Activated T-cell treated with anti-CD3 and anti-CD28 coated beads, Interleukin-2, amount 50 U/mL, for 24 hours (primary cell): ENCODE results near the gene PRSS2.
"Not testable (repeated sequence)": the region's sequence is repeated elsewhere in the genome, so short reads cannot be mapped to it uniquely, and the experiment has no call there.

Experiments
- DNase-seq: peaks from one replicate; pipeline ENCODE4 v3.0.0-alpha.2; 2020
- H3K27ac Mint-ChIP-seq: 2 replicates; pipeline ENCODE4 v1.8.0; 2020; ENCODE audit warnings: mild to moderate bottlenecking, mixed read lengths
- H3K27me3 Mint-ChIP-seq: 2 replicates; pipeline ENCODE4 v1.8.0; 2020; ENCODE audit warnings: mixed read lengths
- H3K36me3 Mint-ChIP-seq: 2 replicates; pipeline ENCODE4 v1.8.0; 2020; ENCODE audit warnings: low read depth, mixed read lengths
- H3K4me1 Mint-ChIP-seq: 2 replicates; pipeline ENCODE4 v1.8.0; 2020; ENCODE audit warnings: low read depth, mixed read lengths
- H3K4me3 Mint-ChIP-seq: 2 replicates; pipeline ENCODE4 v1.8.0; 2020; ENCODE audit warnings: mild to moderate bottlenecking, moderate library complexity, mixed read lengths
- H3K9me3 Mint-ChIP-seq: 2 replicates; pipeline ENCODE4 v1.8.0; 2020; ENCODE audit warnings: mixed read lengths

Gene PRSS2

DNA sequence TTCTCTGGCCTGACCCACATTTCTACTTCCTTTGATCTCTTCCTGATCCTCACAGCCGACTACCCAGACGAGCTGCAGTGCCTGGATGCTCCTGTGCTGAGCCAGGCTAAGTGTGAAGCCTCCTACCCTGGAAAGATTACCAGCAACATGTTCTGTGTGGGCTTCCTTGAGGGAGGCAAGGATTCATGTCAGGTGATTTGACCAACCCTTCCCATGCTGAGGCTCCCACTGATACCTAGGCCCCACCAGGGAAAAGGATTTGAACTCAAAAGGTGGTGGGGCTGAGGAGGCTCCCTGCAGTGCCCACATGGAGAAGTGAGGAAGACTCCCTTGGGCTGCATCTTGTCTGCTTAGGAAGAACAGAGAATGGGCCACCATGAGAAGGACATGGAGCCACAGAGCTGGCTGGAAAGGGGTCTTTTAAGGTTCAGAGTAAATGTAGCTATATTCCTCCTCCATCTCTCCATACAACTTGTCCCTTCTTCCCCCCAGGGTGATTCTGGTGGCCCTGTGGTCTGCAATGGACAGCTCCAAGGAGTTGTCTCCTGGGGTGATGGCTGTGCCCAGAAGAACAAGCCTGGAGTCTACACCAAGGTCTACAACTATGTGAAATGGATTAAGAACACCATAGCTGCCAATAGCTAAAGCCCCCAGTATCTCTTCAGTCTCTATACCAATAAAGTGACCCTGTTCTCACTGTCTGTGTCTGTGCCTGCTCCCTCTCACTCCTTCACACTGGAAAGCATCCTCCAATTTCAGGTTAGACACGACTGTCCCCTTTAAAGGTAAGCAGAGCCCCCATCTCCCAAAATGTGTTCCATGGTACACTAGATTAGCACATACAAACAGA is 18.2 kb upstream of the PRSS2 start:
- no peak for DNase-seq
- no peaks in the 10 kb centered on the region for H3K27me3 Mint-ChIP-seq
- no peaks in the 10 kb centered on the region for H3K36me3 Mint-ChIP-seq
- no peak overlapping the region for H3K27ac Mint-ChIP-seq
- no peaks in the 10 kb centered on the region for H3K9me3 Mint-ChIP-seq
- no peak overlapping the region for H3K4me3 Mint-ChIP-seq
- H3K4me1 Mint-ChIP-seq: no peaks in the 10 kb centered on the region

DNA sequence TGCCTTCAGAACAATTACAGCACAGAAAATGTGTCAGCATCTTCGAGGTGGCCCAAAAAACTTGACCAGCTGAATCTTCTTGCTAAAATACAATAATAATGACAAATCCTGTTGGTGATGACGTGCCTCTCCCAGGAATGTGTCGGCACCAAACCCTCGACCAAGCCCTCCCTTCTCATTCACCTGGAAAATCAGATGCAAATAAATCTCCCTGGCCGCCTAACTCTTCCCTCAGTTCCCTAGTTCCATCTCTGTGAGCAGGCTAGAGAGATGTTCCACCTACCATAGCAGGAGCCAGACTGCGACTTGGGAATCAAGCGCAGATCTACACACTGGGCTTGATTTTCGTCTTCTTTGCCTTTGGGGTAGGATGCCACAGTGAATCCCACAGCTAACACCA is 17.4 kb upstream of the PRSS2 start:
- DNase-seq: no peak
- H3K27ac Mint-ChIP-seq: no peak overlapping the region
- H3K4me3 Mint-ChIP-seq: no peak overlapping the region
- H3K4me1 Mint-ChIP-seq: no peaks in the 10 kb centered on the region
- no peaks in the 10 kb centered on the region for H3K27me3 Mint-ChIP-seq
- H3K36me3 Mint-ChIP-seq: no peaks in the 10 kb centered on the region
- no peaks in the 10 kb centered on the region for H3K9me3 Mint-ChIP-seq

GRCh38 chr7:142753925-142754491 is 16.8 kb upstream of the PRSS2 start:
- not testable (repeated sequence) for H3K36me3 Mint-ChIP-seq, H3K9me3 Mint-ChIP-seq, H3K4me1 Mint-ChIP-seq, H3K27ac Mint-ChIP-seq, H3K27me3 Mint-ChIP-seq, DNase-seq, H3K4me3 Mint-ChIP-seq

DNA sequence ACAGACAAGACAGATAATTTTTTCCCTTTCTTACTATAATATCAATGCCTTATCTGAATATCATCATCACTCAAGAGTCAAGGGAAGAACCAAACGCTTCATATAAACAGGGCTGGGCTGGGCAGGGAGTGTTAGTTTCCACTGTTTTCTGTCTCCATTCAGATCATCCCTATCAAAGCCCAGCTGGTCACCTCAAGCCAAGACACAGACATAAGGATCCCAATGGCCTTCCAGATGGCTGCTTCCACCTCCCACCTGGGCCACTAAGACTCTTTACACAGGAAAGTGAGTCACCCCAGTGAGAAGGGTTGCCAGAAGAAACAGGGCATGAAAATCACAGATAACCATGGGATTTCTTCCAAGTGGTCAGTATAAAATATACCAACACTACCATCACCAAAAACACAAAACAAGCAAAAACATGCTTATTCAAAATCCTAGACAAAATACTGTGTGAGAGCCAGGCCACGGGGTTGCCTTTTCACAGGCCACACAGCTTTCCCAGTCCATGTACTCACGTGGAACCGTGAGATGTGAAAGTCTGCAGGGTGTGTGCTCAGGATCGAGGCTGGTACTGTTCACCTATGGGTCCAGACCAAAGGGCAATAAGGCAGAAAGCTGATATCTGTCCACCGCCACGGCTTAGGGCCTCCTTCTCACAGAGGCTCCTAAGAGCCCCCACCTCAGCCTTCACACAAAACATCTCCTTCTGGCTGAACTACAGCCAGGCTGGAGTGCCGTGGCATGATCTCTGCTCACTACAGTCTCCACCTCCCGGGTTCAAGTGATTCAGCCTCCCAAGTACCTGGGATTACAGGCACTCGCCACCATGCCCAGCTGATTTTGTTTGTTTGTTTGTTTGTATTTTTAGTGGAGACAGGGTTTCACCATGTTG is 15.8 kb upstream of the PRSS2 start:
- Mint-ChIP-seq H3K27ac (no peak overlapping the region), H3K36me3 (no peaks in the 10 kb centered on the region)

GRCh38 chr7:142758312-142758711 is 12.5 kb upstream of the PRSS2 start:
- H3K36me3 Mint-ChIP-seq, H3K9me3 Mint-ChIP-seq, H3K27ac Mint-ChIP-seq, H3K27me3 Mint-ChIP-seq, H3K4me1 Mint-ChIP-seq, DNase-seq, H3K4me3 Mint-ChIP-seq: not testable (repeated sequence)

More for the DNA sequence above, 15.8 kb upstream of the PRSS2 start:
- no peaks in the 10 kb centered on the region for H3K9me3 Mint-ChIP-seq
- no peaks in the 10 kb centered on the region for H3K27me3 Mint-ChIP-seq
- H3K4me1 Mint-ChIP-seq: no peaks in the 10 kb centered on the region
- DNase-seq: no peak
- no peak overlapping the region for H3K4me3 Mint-ChIP-seq

- H3K36me3 Mint-ChIP-seq: no peaks in the 10 kb centered on the region
- H3K9me3 Mint-ChIP-seq: no peaks in the 10 kb centered on the region
- no peak overlapping the region for H3K4me3 Mint-ChIP-seq
- H3K27ac Mint-ChIP-seq: no peak overlapping the region
- H3K27me3 Mint-ChIP-seq: no peaks in the 10 kb centered on the region
- no peak for DNase-seq
- H3K4me1 Mint-ChIP-seq: no peaks in the 10 kb centered on the region
These were observed 11.3 kb upstream of the PRSS2 start for GRCh38 chr7:142759433-142759832.

DNA sequence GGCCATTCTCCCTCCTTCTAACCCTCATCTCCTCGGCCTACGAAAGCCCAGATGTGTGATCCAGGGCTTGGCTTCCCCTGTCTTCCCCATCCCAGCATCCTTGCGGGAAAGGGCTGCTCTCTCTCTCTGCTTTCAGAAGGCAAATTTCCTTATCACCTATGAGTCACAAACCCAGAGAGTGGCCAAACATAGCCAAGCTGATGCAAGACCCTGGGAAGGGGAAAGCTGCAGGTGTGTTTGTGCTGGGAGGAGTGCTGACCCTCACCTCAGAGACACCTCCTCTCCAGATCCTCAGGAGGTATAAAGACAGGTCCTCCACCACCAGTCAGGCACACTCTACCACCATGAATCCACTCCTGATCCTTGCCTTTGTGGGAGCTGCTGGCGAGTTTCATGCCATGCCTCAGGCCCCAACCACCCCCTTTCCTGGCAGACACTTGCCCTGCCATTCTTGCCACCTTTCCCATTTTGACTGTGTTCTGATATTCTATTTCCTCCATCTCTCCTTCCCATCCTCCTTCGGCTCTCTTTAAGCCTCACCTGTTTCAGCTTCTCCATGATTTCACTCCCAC is 10.6 kb upstream of the PRSS2 start:
- no peak for DNase-seq
- no peaks in the 10 kb centered on the region for H3K27me3 Mint-ChIP-seq
- no peak overlapping the region for H3K27ac Mint-ChIP-seq
- H3K4me1 Mint-ChIP-seq: no peaks in the 10 kb centered on the region
- H3K9me3 Mint-ChIP-seq: no peaks in the 10 kb centered on the region
- H3K36me3 Mint-ChIP-seq: no peaks in the 10 kb centered on the region
- H3K4me3 Mint-ChIP-seq: no peak overlapping the region

DNA sequence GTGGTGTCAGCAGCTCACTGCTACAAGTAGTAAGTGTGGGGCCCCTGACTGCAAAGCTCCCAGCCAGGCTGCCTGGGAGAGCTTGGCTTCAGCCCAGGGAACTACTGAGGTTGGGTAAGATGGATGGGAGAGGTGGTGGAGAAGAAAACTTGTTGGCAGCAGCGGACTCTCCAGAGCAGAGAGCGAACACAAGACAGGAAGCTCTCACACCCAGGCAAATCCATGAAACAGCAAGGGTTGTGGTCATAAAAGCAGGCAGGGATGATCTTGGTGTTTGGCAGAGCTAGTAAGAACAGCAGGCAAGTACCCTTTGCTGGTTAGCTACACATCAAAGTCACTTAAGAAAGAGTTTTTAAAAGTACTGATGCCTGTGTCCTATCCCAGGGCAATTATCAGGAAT is 9.2 kb upstream of the PRSS2 start:
- H3K4me1 Mint-ChIP-seq, H3K27me3 Mint-ChIP-seq, H3K27ac Mint-ChIP-seq, DNase-seq, H3K9me3 Mint-ChIP-seq, H3K4me3 Mint-ChIP-seq, H3K36me3 Mint-ChIP-seq: not testable (repeated sequence)

DNA sequence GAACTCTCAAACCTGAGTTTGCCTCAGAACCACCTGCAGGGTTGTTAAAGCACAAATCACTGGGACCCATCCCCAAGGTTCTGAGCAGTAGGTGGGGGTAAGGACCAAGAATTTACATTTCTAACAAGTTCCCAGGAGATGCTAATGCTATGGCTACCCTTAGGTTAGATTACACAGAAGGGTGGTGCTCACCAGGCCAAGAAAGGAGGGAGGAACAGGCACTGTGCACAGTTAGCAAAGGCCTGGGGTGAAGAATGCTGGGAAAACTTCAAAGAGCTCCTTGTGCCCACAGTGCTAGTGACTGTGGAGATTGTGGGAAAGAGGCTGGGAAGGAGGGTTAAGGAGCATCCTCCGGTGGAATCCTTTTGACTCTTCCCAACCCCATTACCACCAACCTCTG is 8.7 kb upstream of the PRSS2 start:
- H3K4me3 Mint-ChIP-seq: no peak overlapping the region

DNA sequence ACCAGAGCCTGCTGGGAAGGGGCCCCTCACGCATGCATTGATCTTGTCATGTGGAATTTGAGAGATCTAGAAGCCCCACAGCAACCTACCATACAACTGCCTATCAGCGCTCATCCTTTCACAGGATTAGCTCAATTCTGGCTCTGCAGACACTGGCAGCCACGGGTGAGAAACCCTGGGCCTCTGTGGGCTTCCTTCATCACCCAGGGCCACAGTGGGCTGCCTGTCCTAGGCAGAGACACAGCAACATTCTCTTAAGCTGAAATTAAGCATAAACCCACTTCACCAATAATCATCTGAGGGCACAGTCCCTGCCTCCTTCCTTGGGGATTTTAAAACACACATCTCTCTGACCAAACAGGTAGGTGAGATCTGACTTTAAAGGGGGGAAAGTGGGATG is 3.3 kb upstream of the PRSS2 start:
- Mint-ChIP-seq H3K36me3 (no peaks in the 10 kb centered on the region), H3K4me1 (peaks cover 3% of the 10 kb centered on the region), H3K4me3 (no peak overlapping the region), H3K9me3 (no peaks in the 10 kb centered on the region), H3K27me3 (no peaks in the 10 kb centered on the region), H3K27ac (no peak overlapping the region)
- no peak for DNase-seq

More for the DNA sequence above, 8.7 kb upstream of the PRSS2 start:
- H3K9me3 Mint-ChIP-seq: no peaks in the 10 kb centered on the region
- H3K4me1 Mint-ChIP-seq: no peaks in the 10 kb centered on the region
- no peak overlapping the region for H3K27ac Mint-ChIP-seq
- H3K27me3 Mint-ChIP-seq: no peaks in the 10 kb centered on the region
- H3K36me3 Mint-ChIP-seq: no peaks in the 10 kb centered on the region
- DNase-seq: no peak

GRCh38 chr7:142767861-142768260 is 2.9 kb upstream of the PRSS2 start:
- DNase-seq: no peak
- H3K36me3 Mint-ChIP-seq: no peaks in the 10 kb centered on the region
- no peaks in the 10 kb centered on the region for H3K27me3 Mint-ChIP-seq
- peaks cover 3% of the 10 kb centered on the region for H3K4me1 Mint-ChIP-seq
- no peak overlapping the region for H3K27ac Mint-ChIP-seq
- no peak overlapping the region for H3K4me3 Mint-ChIP-seq
- no peaks in the 10 kb centered on the region for H3K9me3 Mint-ChIP-seq

DNA sequence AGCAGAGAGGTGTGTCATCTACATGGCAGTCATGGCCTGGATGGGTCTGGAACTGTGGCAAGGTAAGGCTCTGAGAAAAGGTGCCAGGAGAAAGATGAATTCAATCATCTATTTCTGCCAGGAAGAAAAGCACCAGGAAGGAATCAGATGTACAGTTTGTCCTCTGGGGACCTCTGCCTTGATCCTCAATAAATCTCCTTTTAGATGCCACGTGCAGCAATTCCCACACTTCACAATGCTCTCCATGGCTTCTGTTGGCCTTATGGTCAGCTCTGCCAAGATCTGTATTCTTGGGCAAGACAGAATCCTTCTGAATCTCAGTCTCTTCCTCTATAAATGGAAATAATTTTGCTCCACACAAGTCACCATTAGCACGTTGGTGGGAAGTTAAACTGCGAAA is 1.9 kb upstream of the PRSS2 start:
- not testable (repeated sequence) for H3K27ac Mint-ChIP-seq, H3K4me1 Mint-ChIP-seq, H3K9me3 Mint-ChIP-seq, H3K27me3 Mint-ChIP-seq, H3K36me3 Mint-ChIP-seq, H3K4me3 Mint-ChIP-seq, DNase-seq

DNA sequence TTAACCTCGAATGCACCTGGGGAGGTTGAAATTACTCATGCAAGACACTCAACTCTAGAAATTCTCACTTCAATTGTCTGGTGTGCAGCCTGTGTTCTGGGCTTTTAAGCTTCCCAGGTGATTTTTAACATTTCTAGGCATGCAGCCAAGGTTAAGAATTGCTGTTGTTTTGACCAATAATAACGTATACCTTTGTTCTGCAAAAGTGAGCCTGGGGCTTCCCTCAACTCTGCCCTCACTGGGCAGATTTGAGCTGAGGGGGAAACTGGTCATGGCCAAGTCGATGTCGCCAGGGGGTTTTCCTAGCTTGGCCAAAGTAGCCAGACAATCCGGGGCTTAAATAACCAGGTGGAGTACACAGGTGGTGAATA is 568 bp downstream of the PRSS2 start:
- Mint-ChIP-seq H3K9me3 (no peaks in the 10 kb centered on the region), H3K27ac (no peak overlapping the region)
- DNase-seq: no peak

GRCh38 chr7:142772051-142772450 is 1.3 kb downstream of the PRSS2 start:
- no peak for DNase-seq
- H3K9me3 Mint-ChIP-seq: no peaks in the 10 kb centered on the region
- H3K27ac Mint-ChIP-seq: no peak overlapping the region
- H3K4me3 Mint-ChIP-seq: no peak overlapping the region
- H3K36me3 Mint-ChIP-seq: no peaks in the 10 kb centered on the region
- H3K27me3 Mint-ChIP-seq: no peaks in the 10 kb centered on the region
- peaks cover 7% of the 10 kb centered on the region for H3K4me1 Mint-ChIP-seq

More for the DNA sequence above, 568 bp downstream of the PRSS2 start:
- Mint-ChIP-seq H3K27me3 (no peaks in the 10 kb centered on the region), H3K36me3 (no peaks in the 10 kb centered on the region), H3K4me1 (peaks cover 7% of the 10 kb centered on the region), H3K4me3 (no peak overlapping the region)
